ENCODE results near the gene PTGES3.
A peak's percentile ranks its signal among the peaks of the same experiment; 100 is the strongest.

PTGES3 gene

DNA sequence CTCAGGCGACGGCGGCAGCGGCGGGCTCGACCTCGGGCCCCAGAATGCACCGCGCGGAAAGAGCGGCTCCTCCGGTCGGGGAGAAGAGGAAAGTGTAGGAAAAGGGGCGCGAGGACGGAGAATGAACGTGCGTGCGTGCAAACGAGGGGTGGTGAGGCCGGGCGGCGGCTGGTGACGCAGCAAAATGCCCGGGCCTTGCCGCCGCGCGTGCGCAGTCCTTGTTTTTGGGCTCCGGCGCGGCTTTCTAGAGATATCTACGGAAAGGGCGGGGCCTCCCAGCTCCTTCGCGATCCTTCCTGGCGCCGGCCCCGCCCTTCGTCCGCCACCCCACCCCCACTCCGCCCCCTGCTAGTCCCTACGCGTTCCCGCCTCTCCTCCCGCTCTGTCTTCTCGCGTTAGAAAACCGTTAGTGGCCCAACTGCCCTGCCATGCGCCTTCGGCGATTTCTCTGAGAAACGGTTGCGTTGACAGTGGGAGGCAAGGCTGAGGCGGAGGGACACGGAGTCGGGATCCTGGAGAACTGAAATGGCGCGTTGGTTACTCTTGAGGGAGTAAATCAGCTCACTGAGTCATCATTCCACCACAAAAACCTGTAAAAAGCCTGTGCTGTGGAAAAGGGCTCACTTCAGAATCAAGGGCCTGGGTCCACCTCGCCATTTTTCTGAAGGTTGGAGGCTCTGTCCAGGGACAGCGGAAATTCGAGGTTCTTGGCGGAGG is at the start of gene PTGES3 (continued):
- TF ChIP-seq ZNF341 (tag by site-specific recombination; IDR thresholded peaks at IDR 0.05; ENCODE audit: low read depth) = peak; percentile 76
- no peak for TF ChIP-seq ZNF146 (tag by site-specific recombination; IDR thresholded peaks at IDR 0.05)
- TF ChIP-seq, protein P1, sequence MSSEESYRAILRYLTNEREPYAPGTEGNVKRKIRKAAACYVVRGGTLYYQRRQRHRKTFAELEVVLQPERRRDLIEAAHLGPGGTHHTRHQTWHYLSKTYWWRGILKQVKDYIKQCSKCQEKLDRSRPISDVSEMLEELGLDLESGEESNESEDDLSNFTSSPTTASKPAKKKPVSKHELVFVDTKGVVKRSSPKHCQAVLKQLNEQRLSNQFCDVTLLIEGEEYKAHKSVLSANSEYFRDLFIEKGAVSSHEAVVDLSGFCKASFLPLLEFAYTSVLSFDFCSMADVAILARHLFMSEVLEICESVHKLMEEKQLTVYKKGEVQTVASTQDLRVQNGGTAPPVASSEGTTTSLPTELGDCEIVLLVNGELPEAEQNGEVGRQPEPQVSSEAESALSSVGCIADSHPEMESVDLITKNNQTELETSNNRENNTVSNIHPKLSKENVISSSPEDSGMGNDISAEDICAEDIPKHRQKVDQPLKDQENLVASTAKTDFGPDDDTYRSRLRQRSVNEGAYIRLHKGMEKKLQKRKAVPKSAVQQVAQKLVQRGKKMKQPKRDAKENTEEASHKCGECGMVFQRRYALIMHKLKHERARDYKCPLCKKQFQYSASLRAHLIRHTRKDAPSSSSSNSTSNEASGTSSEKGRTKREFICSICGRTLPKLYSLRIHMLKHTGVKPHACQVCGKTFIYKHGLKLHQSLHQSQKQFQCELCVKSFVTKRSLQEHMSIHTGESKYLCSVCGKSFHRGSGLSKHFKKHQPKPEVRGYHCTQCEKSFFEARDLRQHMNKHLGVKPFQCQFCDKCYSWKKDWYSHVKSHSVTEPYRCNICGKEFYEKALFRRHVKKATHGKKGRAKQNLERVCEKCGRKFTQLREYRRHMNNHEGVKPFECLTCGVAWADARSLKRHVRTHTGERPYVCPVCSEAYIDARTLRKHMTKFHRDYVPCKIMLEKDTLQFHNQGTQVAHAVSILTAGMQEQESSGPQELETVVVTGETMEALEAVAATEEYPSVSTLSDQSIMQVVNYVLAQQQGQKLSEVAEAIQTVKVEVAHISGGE (tag by site-specific recombination; conservative IDR thresholded peaks at IDR 0.05; ENCODE audit: low read depth) = peak; percentile 13; the same call in 1 of the 2 replicates
- peak; percentile 77 for TF ChIP-seq GLIS1 (tag by site-specific recombination; IDR thresholded peaks at IDR 0.05)
- no peak for TF ChIP-seq ZNF48 (tag by site-specific recombination; IDR thresholded peaks at IDR 0.05)
- TF ChIP-seq TRIM28 (IDR thresholded peaks at IDR 0.05; ENCODE audit: borderline replicate concordance, low read length) = 0 out of 2 replicates have a peak, but pooled peaks have one; percentile 35
- no peak for TF ChIP-seq ZNF140 (tag by site-specific recombination; IDR thresholded peaks at IDR 0.05)
- TF ChIP-seq ZSCAN30 (tag by site-specific recombination; IDR thresholded peaks at IDR 0.05) = peak; percentile 87
- TF ChIP-seq ZFP41 (tag by site-specific recombination; IDR thresholded peaks at IDR 0.05; ENCODE audit: borderline replicate concordance) = no peak
- TF ChIP-seq ZNF133 (tag by site-specific recombination; IDR thresholded peaks at IDR 0.05) = no peak
- peak; percentile 69 for TF ChIP-seq ZIC2 (tag by site-specific recombination; IDR thresholded peaks at IDR 0.05)
- TF ChIP-seq, protein P2, sequence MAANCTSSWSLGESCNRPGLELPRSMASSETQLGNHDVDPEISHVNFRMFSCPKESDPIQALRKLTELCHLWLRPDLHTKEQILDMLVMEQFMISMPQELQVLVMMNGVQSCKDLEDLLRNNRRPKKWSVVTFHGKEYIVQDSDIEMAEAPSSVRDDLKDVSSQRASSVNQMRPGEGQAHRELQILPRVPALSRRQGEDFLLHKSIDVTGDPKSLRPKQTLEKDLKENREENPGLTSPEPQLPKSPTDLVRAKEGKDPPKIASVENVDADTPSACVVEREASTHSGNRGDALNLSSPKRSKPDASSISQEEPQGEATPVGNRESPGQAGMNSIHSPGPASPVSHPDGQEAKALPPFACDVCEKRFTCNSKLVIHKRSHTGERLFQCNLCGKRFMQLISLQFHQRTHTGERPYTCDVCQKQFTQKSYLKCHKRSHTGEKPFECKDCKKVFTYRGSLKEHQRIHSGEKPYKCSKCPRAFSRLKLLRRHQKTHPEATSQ (tag by site-specific recombination; IDR thresholded peaks at IDR 0.05) = no peak
- TF ChIP-seq ZNF585B (tag by site-specific recombination; IDR thresholded peaks at IDR 0.05) = no peak
- TF ChIP-seq, protein P3, sequence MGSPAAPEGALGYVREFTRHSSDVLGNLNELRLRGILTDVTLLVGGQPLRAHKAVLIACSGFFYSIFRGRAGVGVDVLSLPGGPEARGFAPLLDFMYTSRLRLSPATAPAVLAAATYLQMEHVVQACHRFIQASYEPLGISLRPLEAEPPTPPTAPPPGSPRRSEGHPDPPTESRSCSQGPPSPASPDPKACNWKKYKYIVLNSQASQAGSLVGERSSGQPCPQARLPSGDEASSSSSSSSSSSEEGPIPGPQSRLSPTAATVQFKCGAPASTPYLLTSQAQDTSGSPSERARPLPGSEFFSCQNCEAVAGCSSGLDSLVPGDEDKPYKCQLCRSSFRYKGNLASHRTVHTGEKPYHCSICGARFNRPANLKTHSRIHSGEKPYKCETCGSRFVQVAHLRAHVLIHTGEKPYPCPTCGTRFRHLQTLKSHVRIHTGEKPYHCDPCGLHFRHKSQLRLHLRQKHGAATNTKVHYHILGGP (tag by site-specific recombination; IDR thresholded peaks at IDR 0.05) = peak; percentile 79
- TF ChIP-seq ZNF404 (tag by site-specific recombination; IDR thresholded peaks at IDR 0.05) = no peak
- TF ChIP-seq ZNF221 (tag by site-specific recombination; IDR thresholded peaks at IDR 0.05; ENCODE audit: borderline replicate concordance) = no peak
- no peak for TF ChIP-seq ZSCAN18 (tag by site-specific recombination; IDR thresholded peaks at IDR 0.05)
- TF ChIP-seq BCL11B (tag by site-specific recombination; IDR thresholded peaks at IDR 0.05; ENCODE audit: low read depth) = 0 out of 2 replicates have a peak, but pooled peaks have one; percentile 19
- TF ChIP-seq SCRT2 (tag by site-specific recombination; IDR thresholded peaks at IDR 0.05) = 0 out of 2 replicates have a peak, but pooled peaks have one; percentile 36
- TF ChIP-seq ZNF624 (tag by site-specific recombination; IDR thresholded peaks at IDR 0.05) = no peak
- TF ChIP-seq ZFP69B (tag by site-specific recombination; IDR thresholded peaks at IDR 0.05) = peak; percentile 93
- peak; percentile 90 for TF ChIP-seq ZXDB (tag by site-specific recombination; IDR thresholded peaks at IDR 0.05)
- no peak for TF ChIP-seq SCRT1 (tag by site-specific recombination; IDR thresholded peaks at IDR 0.05; ENCODE audit: borderline replicate concordance)
- no peak for TF ChIP-seq ZNF214 (tag by site-specific recombination; IDR thresholded peaks at IDR 0.05; ENCODE audit: borderline replicate concordance)
- TF ChIP-seq, protein P4, sequence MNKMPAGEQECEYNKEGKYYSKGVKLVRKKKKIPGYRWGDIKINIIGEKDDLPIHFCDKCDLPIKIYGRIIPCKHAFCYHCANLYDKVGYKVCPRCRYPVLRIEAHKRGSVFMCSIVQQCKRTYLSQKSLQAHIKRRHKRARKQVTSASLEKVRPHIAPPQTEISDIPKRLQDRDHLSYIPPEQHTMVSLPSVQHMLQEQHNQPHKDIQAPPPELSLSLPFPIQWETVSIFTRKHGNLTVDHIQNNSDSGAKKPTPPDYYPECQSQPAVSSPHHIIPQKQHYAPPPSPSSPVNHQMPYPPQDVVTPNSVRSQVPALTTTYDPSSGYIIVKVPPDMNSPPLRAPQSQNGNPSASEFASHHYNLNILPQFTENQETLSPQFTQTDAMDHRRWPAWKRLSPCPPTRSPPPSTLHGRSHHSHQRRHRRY (tag by site-specific recombination; IDR thresholded peaks at IDR 0.05) = no peak
- TF ChIP-seq ZNF843 (tag by site-specific recombination; IDR thresholded peaks at IDR 0.05) = no peak; the same call in none of the 2 replicates
- TF ChIP-seq HOXD13 (CRISPR knock-in tag; IDR thresholded peaks at IDR 0.05; ENCODE audit: borderline replicate concordance) = no peak; the same call in 1 of the 2 replicates
